ENCODE measurements around the gene ZNF804B.

The ZNF804B gene

DNA sequence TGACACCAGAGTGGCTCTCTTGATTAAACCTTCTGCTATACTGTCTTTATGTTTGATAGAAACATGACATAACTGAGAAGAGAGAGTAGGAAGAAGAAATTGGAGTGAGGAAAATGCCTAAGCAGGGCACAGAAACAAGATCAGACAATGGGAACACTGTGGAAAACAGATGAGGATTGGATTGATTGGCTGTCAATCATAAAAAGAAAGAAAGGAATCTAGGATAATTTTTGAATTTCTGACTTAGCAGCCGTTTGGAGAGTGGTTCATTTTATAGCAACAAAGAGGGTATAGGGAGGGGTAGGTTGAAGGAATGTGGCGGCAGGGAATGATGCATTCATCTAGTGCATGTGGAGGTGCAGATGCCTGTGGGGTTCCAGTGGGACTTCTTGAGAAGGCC lies 28.3 kb downstream of the ZNF804B start:
- TF ChIP-seq, protein P1, sequence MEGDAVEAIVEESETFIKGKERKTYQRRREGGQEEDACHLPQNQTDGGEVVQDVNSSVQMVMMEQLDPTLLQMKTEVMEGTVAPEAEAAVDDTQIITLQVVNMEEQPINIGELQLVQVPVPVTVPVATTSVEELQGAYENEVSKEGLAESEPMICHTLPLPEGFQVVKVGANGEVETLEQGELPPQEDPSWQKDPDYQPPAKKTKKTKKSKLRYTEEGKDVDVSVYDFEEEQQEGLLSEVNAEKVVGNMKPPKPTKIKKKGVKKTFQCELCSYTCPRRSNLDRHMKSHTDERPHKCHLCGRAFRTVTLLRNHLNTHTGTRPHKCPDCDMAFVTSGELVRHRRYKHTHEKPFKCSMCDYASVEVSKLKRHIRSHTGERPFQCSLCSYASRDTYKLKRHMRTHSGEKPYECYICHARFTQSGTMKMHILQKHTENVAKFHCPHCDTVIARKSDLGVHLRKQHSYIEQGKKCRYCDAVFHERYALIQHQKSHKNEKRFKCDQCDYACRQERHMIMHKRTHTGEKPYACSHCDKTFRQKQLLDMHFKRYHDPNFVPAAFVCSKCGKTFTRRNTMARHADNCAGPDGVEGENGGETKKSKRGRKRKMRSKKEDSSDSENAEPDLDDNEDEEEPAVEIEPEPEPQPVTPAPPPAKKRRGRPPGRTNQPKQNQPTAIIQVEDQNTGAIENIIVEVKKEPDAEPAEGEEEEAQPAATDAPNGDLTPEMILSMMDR (IDR thresholded peaks at IDR 0.05; ENCODE audit: low read depth, low read length) = no peak
- no peak overlapping the region for H3K4me3 ChIP-seq (replicated peaks in 1 of 2; ENCODE audit: low read depth in 2 of 2, low read length in 2 of 2)
- no peak for DNase-seq (ENCODE audit: low read depth in 2 of 2)

DNA sequence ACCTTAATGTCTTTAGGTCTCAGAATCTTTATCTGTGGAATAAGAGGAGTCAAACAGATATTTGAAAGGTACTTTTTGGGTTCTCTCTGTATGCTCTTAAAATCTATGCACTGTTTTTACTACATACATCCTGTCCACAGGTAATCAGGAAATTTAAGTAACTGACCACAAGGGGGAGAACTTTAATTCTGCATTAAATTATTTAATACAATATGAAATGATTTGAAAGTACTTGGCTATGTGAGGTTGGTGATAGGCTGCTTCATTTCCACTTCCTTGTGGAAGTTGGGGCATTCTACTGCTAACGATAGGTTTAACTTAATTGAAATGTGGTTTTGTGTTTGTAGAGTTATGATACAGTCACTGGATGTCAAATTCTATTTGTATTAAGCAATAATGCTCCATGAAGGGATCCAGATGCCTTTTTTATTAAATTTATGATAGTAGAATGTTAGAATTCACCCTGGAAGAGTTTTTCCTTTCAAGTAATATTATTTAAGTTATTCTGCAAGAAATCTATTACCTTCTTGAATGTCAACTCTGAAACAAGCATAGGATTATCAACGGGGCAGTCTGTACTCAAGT lies 30.1 kb downstream of the ZNF804B start:
- DNase-seq (ENCODE audit: low read depth in 2 of 2) = peak; percentile 42 to 50
- no peak overlapping the region for H3K4me3 ChIP-seq (replicated peaks in 1 of 2; ENCODE audit: low read depth in 2 of 2, low read length in 2 of 2)
- TF ChIP-seq, protein P1 (IDR thresholded peaks at IDR 0.05; ENCODE audit: low read depth, low read length) = peak; percentile 36

DNA sequence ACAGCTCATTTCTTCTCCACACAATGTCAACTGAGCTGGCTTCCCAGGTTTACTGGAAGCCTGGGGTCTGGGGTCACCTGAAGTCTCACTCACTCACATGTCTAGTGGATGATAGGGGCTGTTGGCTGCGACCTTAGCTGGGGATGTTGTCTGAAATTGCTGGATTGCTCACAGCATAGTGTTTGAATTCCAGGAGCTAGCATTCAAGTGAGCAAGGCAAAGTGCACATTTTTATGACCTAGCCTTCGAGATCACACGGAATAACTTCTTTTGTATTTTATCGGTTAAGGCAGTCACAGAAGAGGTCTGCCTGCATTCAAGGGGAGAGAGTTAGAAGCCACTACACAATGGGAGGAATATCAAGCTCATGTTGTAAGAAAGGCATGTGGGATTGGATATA lies 32.4 kb downstream of the ZNF804B start:
- no peak overlapping the region for H3K4me3 ChIP-seq (replicated peaks in 1 of 2; ENCODE audit: low read depth in 2 of 2, low read length in 2 of 2)

DNA sequence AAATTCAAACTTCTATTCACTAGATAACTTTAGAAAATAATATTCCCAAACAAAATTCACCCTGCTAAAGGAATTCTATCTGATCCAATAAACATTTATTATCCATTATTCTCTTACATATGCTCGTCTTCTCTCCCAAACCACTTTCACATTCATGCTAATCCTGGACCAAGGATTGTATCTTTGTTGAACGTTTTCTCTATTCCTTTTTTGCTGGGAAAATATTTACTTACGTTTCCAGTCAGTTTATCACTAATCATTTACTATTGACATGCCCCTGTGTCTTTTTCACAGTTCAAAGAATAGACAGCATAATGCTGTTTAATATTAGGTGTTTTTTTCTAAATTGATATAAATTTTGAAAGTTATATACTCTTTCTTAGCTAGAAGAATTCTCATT lies 32.9 kb downstream of the ZNF804B start:
- H3K4me3 ChIP-seq (replicated peaks in 1 of 2; ENCODE audit: low read depth in 2 of 2, low read length in 2 of 2) = no peak overlapping the region
- TF ChIP-seq, protein P1 (IDR thresholded peaks at IDR 0.05; ENCODE audit: low read depth, low read length) = no peak
- no peak for DNase-seq (ENCODE audit: low read depth in 2 of 2)

More for the DNA sequence above, 32.4 kb downstream of the ZNF804B start:
- no peak for DNase-seq (ENCODE audit: low read depth in 2 of 2)
- TF ChIP-seq, protein P1 (IDR thresholded peaks at IDR 0.05; ENCODE audit: low read depth, low read length) = no peak

DNA sequence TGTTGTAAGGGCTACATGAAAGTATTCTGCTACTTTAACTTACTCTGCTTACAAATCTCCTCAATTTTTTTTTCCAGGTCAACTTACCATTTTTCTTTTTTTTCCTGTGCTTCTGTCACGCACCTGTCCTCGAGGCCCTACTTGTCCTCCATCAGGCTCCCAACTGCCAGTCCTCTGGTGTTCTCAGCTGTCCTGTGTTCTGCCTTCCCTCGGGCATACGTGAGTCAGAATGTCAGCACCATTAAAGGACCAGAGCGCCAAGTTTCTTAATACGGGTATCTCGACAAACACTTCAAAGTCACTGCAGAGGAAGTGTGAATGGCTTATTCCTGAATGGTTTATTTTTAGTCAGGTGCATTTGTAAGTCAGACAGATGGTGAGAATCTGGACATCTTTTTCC lies 36.1 kb downstream of the ZNF804B start, which contains the start of gene TEX47:
TSS of gene TEX47 (minus strand) at position 185 of the 400 bp plus-strand sequence. CDS start 795 bp downstream, outside the sequence.
- no peak for DNase-seq (ENCODE audit: low read depth in 2 of 2)
- TF ChIP-seq, protein P1 (IDR thresholded peaks at IDR 0.05; ENCODE audit: low read depth, low read length) = no peak
- H3K4me3 ChIP-seq (replicated peaks in 1 of 2; ENCODE audit: low read depth in 2 of 2, low read length in 2 of 2) = no peak within 1 kb of the TSS

DNA sequence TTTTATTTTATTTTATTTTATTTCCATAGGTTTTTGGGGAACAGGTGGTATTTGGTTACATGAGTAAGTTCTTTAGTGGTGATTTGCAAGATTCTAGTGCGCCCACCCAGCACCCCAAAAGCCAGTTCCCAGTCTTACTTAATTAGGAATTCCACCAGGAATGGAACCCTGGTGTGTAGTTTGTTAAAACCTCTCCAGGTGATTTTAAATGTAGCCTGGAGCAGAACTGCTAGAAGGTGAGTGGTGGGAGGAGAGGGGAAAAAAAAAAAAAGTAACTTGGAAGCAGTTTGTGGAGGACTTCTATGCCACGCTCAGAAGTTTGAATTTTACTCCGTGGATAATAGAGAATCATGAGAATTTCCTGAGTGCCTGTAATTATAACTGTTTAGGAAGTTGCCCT lies 41.5 kb downstream of the ZNF804B start:
- DNase-seq (ENCODE audit: low read depth in 2 of 2) = no peak
- TF ChIP-seq, protein P1 (IDR thresholded peaks at IDR 0.05; ENCODE audit: low read depth, low read length) = no peak
- no peak overlapping the region for H3K4me3 ChIP-seq (replicated peaks in 1 of 2; ENCODE audit: low read depth in 2 of 2, low read length in 2 of 2)
